ENCODE data around the gene EPX. TPM values are rescaled to one million over a fixed set of nuclear protein-coding genes. Genes with fewer than 3 reads are reported as not detected.
"Not testable (repeated sequence)": the region's sequence is repeated elsewhere in the genome, so short reads cannot be mapped to it uniquely, and the experiment has no call there.

EPX gene
- not detected in 2 replicates for total RNA-seq (2014; rRNA removed; shearing (Covaris generic); ENCODE audit: low replicate concordance)

GRCh38 chr17:58192612-58193011 lies at the start of gene EPX:
Gene EPX (plus strand): TSS chr17:58192726. CDS start chr17:58192847, 121 bp downstream.
- H3K36me3 ChIP-seq (ENCODE audit: insufficient read depth, low read length): no peaks in the 10 kb centered on the region
- no peak within 1 kb of the TSS for H3K4me3 ChIP-seq (ENCODE audit: low read length)
- no peaks in the 10 kb centered on the region for H3K9me3 ChIP-seq (ENCODE audit: low read length)
- H3K79me2 ChIP-seq (ENCODE audit: low read length): no peaks in the 10 kb centered on the region
- H3K27ac ChIP-seq (ENCODE audit: low read length): no peak within 1 kb of the TSS
- H3K9me2 ChIP-seq (replicated peaks; ENCODE audit: insufficient read depth, low read length): no peaks in the 10 kb centered on the region
- no peak within 1 kb of the TSS for H3K4me2 ChIP-seq (ENCODE audit: low read depth, low read length, poor library complexity, severe bottlenecking)
- no peak within 1 kb of the TSS for H3K9ac ChIP-seq (ENCODE audit: low read length)
- H2AFZ ChIP-seq (ENCODE audit: low read length): no peak within 1 kb of the TSS
- H4K20me1 ChIP-seq (ENCODE audit: insufficient read depth, low read depth, low read length): no peaks in the 10 kb centered on the region
- H3K27me3 ChIP-seq (ENCODE audit: low read length): no peaks in the 10 kb centered on the region
- no peaks in the 10 kb centered on the region for H3K4me1 ChIP-seq (ENCODE audit: low read length)
- no peak for DNase-seq

GRCh38 chr17:58143335-58143734 lies 49.2 kb upstream of the EPX start:
- not testable (repeated sequence) for H3K79me2 ChIP-seq (ENCODE audit: low read length); H2AFZ ChIP-seq (ENCODE audit: low read length); H3K4me2 ChIP-seq (ENCODE audit: low read depth, low read length, poor library complexity, severe bottlenecking); H4K20me1 ChIP-seq (ENCODE audit: insufficient read depth, low read depth, low read length); H3K9me2 ChIP-seq (replicated peaks; ENCODE audit: insufficient read depth, low read length); H3K9ac ChIP-seq (ENCODE audit: low read length); H3K4me3 ChIP-seq (ENCODE audit: low read length); H3K27ac ChIP-seq (ENCODE audit: low read length); DNase-seq; H3K9me3 ChIP-seq (ENCODE audit: low read length); H3K4me1 ChIP-seq (ENCODE audit: low read length); H3K27me3 ChIP-seq (ENCODE audit: low read length); H3K36me3 ChIP-seq (ENCODE audit: insufficient read depth, low read length)

- Histone ChIP-seq H3K4me1 (ENCODE audit: low read length) (no peaks in the 10 kb centered on the region), H2AFZ (ENCODE audit: low read length) (no peak overlapping the region), H3K36me3 (ENCODE audit: insufficient read depth, low read length) (no peaks in the 10 kb centered on the region), H3K9me3 (ENCODE audit: low read length) (no peaks in the 10 kb centered on the region), H3K79me2 (ENCODE audit: low read length) (no peaks in the 10 kb centered on the region), H3K9ac (ENCODE audit: low read length) (no peak overlapping the region), H3K27me3 (ENCODE audit: low read length) (peaks cover 3% of the 10 kb centered on the region), H4K20me1 (ENCODE audit: insufficient read depth, low read depth, low read length) (no peaks in the 10 kb centered on the region), H3K4me2 (ENCODE audit: low read depth, low read length, poor library complexity, severe bottlenecking) (no peak overlapping the region), H3K27ac (ENCODE audit: low read length) (no peak overlapping the region), H3K9me2 (replicated peaks; ENCODE audit: insufficient read depth, low read length) (no peaks in the 10 kb centered on the region), H3K4me3 (ENCODE audit: low read length) (no peak overlapping the region)
- no peak for DNase-seq
Measured at GRCh38 chr17:58144801-58145200, 47.7 kb upstream of the EPX start.

- no peak within 1 kb of the TSS for H3K9ac ChIP-seq (ENCODE audit: low read length)
- H3K27ac ChIP-seq (ENCODE audit: low read length): no peak within 1 kb of the TSS
- H3K79me2 ChIP-seq (ENCODE audit: low read length): no peaks in the 10 kb centered on the region
Measured at GRCh38 chr17:58147930-58148434, 44.5 kb upstream of the EPX start, which contains the start of gene OR4D1. Gene OR4D1 (plus strand): TSS chr17:58148384. CDS start chr17:58155154, 6,770 bp downstream.

GRCh38 chr17:58148609-58149008 lies 43.9 kb upstream of the EPX start:
- no peaks in the 10 kb centered on the region for H3K36me3 ChIP-seq (ENCODE audit: insufficient read depth, low read length)
- no peak overlapping the region for H3K4me2 ChIP-seq (ENCODE audit: low read depth, low read length, poor library complexity, severe bottlenecking)
- no peak overlapping the region for H3K4me3 ChIP-seq (ENCODE audit: low read length)
- peaks cover 3% of the 10 kb centered on the region for H3K27me3 ChIP-seq (ENCODE audit: low read length)
- H3K27ac ChIP-seq (ENCODE audit: low read length): no peak overlapping the region
- H3K9me2 ChIP-seq (replicated peaks; ENCODE audit: insufficient read depth, low read length): no peaks in the 10 kb centered on the region
- H2AFZ ChIP-seq (ENCODE audit: low read length): no peak overlapping the region
- no peak overlapping the region for H3K9ac ChIP-seq (ENCODE audit: low read length)
- DNase-seq: no peak
- H4K20me1 ChIP-seq (ENCODE audit: insufficient read depth, low read depth, low read length): no peaks in the 10 kb centered on the region
- no peaks in the 10 kb centered on the region for H3K4me1 ChIP-seq (ENCODE audit: low read length)
- H3K79me2 ChIP-seq (ENCODE audit: low read length): no peaks in the 10 kb centered on the region
- H3K9me3 ChIP-seq (ENCODE audit: low read length): no peaks in the 10 kb centered on the region

More at GRCh38 chr17:58147930-58148434, 44.5 kb upstream of the EPX start, which contains the start of gene OR4D1:
- Histone ChIP-seq H3K9me2 (replicated peaks; ENCODE audit: insufficient read depth, low read length) (no peaks in the 10 kb centered on the region), H3K4me3 (ENCODE audit: low read length) (no peak within 1 kb of the TSS), H3K36me3 (ENCODE audit: insufficient read depth, low read length) (no peaks in the 10 kb centered on the region), H3K4me1 (ENCODE audit: low read length) (no peaks in the 10 kb centered on the region), H3K4me2 (ENCODE audit: low read depth, low read length, poor library complexity, severe bottlenecking) (no peak within 1 kb of the TSS), H3K9me3 (ENCODE audit: low read length) (no peaks in the 10 kb centered on the region), H3K27me3 (ENCODE audit: low read length) (peaks cover 3% of the 10 kb centered on the region), H4K20me1 (ENCODE audit: insufficient read depth, low read depth, low read length) (no peaks in the 10 kb centered on the region), H2AFZ (ENCODE audit: low read length) (no peak within 1 kb of the TSS)
- DNase-seq: no peak

GRCh38 chr17:58150394-58150793 lies 42.1 kb upstream of the EPX start:
- DNase-seq: no peak
- Histone ChIP-seq H4K20me1 (ENCODE audit: insufficient read depth, low read depth, low read length) (no peaks in the 10 kb centered on the region), H3K27ac (ENCODE audit: low read length) (no peak overlapping the region), H3K9ac (ENCODE audit: low read length) (no peak overlapping the region), H2AFZ (ENCODE audit: low read length) (no peak overlapping the region), H3K36me3 (ENCODE audit: insufficient read depth, low read length) (no peaks in the 10 kb centered on the region), H3K4me2 (ENCODE audit: low read depth, low read length, poor library complexity, severe bottlenecking) (no peak overlapping the region), H3K79me2 (ENCODE audit: low read length) (no peaks in the 10 kb centered on the region), H3K4me1 (ENCODE audit: low read length) (no peaks in the 10 kb centered on the region), H3K27me3 (ENCODE audit: low read length) (peaks cover 3% of the 10 kb centered on the region; the same call in 1 of the 2 replicates), H3K9me2 (replicated peaks; ENCODE audit: insufficient read depth, low read length) (no peaks in the 10 kb centered on the region), H3K4me3 (ENCODE audit: low read length) (no peak overlapping the region), H3K9me3 (ENCODE audit: low read length) (no peaks in the 10 kb centered on the region)

- Histone ChIP-seq H3K4me1 (ENCODE audit: low read length) (no peaks in the 10 kb centered on the region), H3K9ac (ENCODE audit: low read length) (no peak overlapping the region), H3K9me2 (replicated peaks; ENCODE audit: insufficient read depth, low read length) (no peaks in the 10 kb centered on the region), H3K27me3 (ENCODE audit: low read length) (no peaks in the 10 kb centered on the region), H3K9me3 (ENCODE audit: low read length) (no peaks in the 10 kb centered on the region), H3K4me2 (ENCODE audit: low read depth, low read length, poor library complexity, severe bottlenecking) (no peak overlapping the region), H3K4me3 (ENCODE audit: low read length) (no peak overlapping the region), H3K79me2 (ENCODE audit: low read length) (no peaks in the 10 kb centered on the region), H3K36me3 (ENCODE audit: insufficient read depth, low read length) (no peaks in the 10 kb centered on the region), H2AFZ (ENCODE audit: low read length) (no peak overlapping the region), H4K20me1 (ENCODE audit: insufficient read depth, low read depth, low read length) (no peaks in the 10 kb centered on the region), H3K27ac (ENCODE audit: low read length) (no peak overlapping the region)
- no peak for DNase-seq
Measured at GRCh38 chr17:58153046-58153445, 39.5 kb upstream of the EPX start.

GRCh38 chr17:58153671-58154070 lies 38.9 kb upstream of the EPX start:
- no peak overlapping the region for H3K4me2 ChIP-seq (ENCODE audit: low read depth, low read length, poor library complexity, severe bottlenecking)
- no peak overlapping the region for H3K4me3 ChIP-seq (ENCODE audit: low read length)
- no peaks in the 10 kb centered on the region for H3K4me1 ChIP-seq (ENCODE audit: low read length)

More at GRCh38 chr17:58153671-58154070, 38.9 kb upstream of the EPX start:
- H3K9ac ChIP-seq (ENCODE audit: low read length): no peak overlapping the region
- no peaks in the 10 kb centered on the region for H4K20me1 ChIP-seq (ENCODE audit: insufficient read depth, low read depth, low read length)
- no peaks in the 10 kb centered on the region for H3K9me3 ChIP-seq (ENCODE audit: low read length)
- no peak overlapping the region for H3K27ac ChIP-seq (ENCODE audit: low read length)
- DNase-seq: no peak
- H3K79me2 ChIP-seq (ENCODE audit: low read length): no peaks in the 10 kb centered on the region
- H3K36me3 ChIP-seq (ENCODE audit: insufficient read depth, low read length): no peaks in the 10 kb centered on the region
- no peaks in the 10 kb centered on the region for H3K9me2 ChIP-seq (replicated peaks; ENCODE audit: insufficient read depth, low read length)
- H3K27me3 ChIP-seq (ENCODE audit: low read length): no peaks in the 10 kb centered on the region
- no peak overlapping the region for H2AFZ ChIP-seq (ENCODE audit: low read length)

Data from Karpas-422 (cell line).